Astrocyte (in vitro differentiated cells and primary cell): ENCODE data around the gene SLC9A7. TPM values are rescaled to one million over a fixed set of nuclear protein-coding genes. Genes with fewer than 3 reads are reported as not detected.

Source experiments
- DNase-seq: peaks from one replicate; pipeline ENCODE4 v3.0.0-alpha.2; 2010; ENCODE audit warnings: low read depth
- FAIRE-seq: peaks from 2 replicates; lab custom pipeline; 2011; peaks lifted over from hg19 to GRCh38; lab: Jason Lieb, UNC
- H2AFZ ChIP-seq: 2 replicates; pipeline ENCODE4 v1.6.0; 2012; ENCODE audit warnings: low read depth, low read length, inconsistent platforms
- H3K27ac ChIP-seq: 2 replicates; pipeline ENCODE4 v1.5.1; 2011; ENCODE audit warnings: low read depth, low read length, inconsistent platforms
- H3K27me3 ChIP-seq: 2 replicates; pipeline ENCODE4 v1.6.0; 2011; ENCODE audit warnings: low read length, inconsistent platforms; ENCODE audit not compliant: insufficient read depth
- H3K36me3 ChIP-seq: 2 replicates; pipeline ENCODE4 v1.5.1; 2011; ENCODE audit warnings: low read length, inconsistent platforms; ENCODE audit not compliant: insufficient read depth
- H3K4me1 ChIP-seq: 2 replicates; pipeline ENCODE4 v1.5.1; 2011; ENCODE audit warnings: low read length, inconsistent platforms; ENCODE audit not compliant: insufficient read depth
- H3K4me2 ChIP-seq: 2 replicates; pipeline ENCODE4 v1.6.0; 2012; ENCODE audit warnings: low read length, inconsistent platforms
- H3K4me3 ChIP-seq: 2 replicates; pipeline ENCODE4 v1.5.1; 2011; ENCODE audit warnings: low read depth, mild to moderate bottlenecking, low read length, inconsistent platforms; ENCODE audit not compliant: insufficient read depth
- H3K79me2 ChIP-seq: 2 replicates; pipeline ENCODE4 v1.6.0; 2012; ENCODE audit warnings: mild to moderate bottlenecking, low read length, inconsistent platforms; ENCODE audit not compliant: insufficient read depth
- H3K9ac ChIP-seq: 2 replicates; pipeline ENCODE4 v1.6.0; 2012; ENCODE audit warnings: mild to moderate bottlenecking, low read length, inconsistent platforms
- H3K9me3 ChIP-seq: 2 replicates; pipeline ENCODE4 v1.5.1; 2012; ENCODE audit warnings: low read depth, mild to moderate bottlenecking, low read length, inconsistent platforms; ENCODE audit not compliant: insufficient read depth
- H4K20me1 ChIP-seq: 2 replicates; pipeline ENCODE4 v1.6.0; 2012; ENCODE audit warnings: low read length, inconsistent platforms; ENCODE audit not compliant: insufficient read depth
- H3K27ac Mint-ChIP-seq: one replicate; pipeline ENCODE4 v1.8.0; 2021; ENCODE audit warnings: mild to moderate bottlenecking, mixed read lengths; ENCODE audit not compliant: unreplicated experiment
- H3K27me3 Mint-ChIP-seq: one replicate; pipeline ENCODE4 v1.8.0; 2021; ENCODE audit warnings: low read depth, mixed read lengths; ENCODE audit not compliant: unreplicated experiment
- H3K36me3 Mint-ChIP-seq: one replicate; pipeline ENCODE4 v1.8.0; 2021; ENCODE audit warnings: low read depth, mixed read lengths; ENCODE audit not compliant: unreplicated experiment
- H3K4me1 Mint-ChIP-seq: one replicate; pipeline ENCODE4 v1.8.0; 2021; ENCODE audit warnings: low read depth, mixed read lengths; ENCODE audit not compliant: unreplicated experiment
- H3K4me3 Mint-ChIP-seq: one replicate; pipeline ENCODE4 v1.8.0; 2021; ENCODE audit warnings: mild to moderate bottlenecking, moderate library complexity, mixed read lengths; ENCODE audit not compliant: unreplicated experiment
- H3K9me3 Mint-ChIP-seq: one replicate; pipeline ENCODE4 v1.8.0; 2021; ENCODE audit warnings: mild to moderate bottlenecking, mixed read lengths; ENCODE audit not compliant: unreplicated experiment
- CTCF ChIP-seq: IDR thresholded peaks from 2 replicates; pipeline ENCODE4 v1.5.1; 2011; ENCODE audit warnings: low read depth, mild to moderate bottlenecking, inconsistent platforms, low read length, moderate library complexity; ENCODE audit not compliant: insufficient read depth
- EZH2 ChIP-seq: IDR thresholded peaks from 2 replicates; pipeline ENCODE4 v1.6.1; 2012; ENCODE audit warnings: mild to moderate bottlenecking, low read length, inconsistent platforms; ENCODE audit not compliant: insufficient read depth
- total RNA-seq: library from RNA; stranded (reverse); gene quantifications from 2 replicates; pipeline ENCODE4 v1.2.1, GENCODE V29; 2021

The SLC9A7 gene
- total RNA-seq, 1 donor from 2014 or later: 21.0 TPM

GRCh38 chrX:46627062-46627461 is 131.9 kb downstream of the SLC9A7 start:
- H3K79me2 ChIP-seq: no peaks in the 10 kb centered on the region
- H2AFZ ChIP-seq: no peak overlapping the region
- H3K4me1 ChIP-seq: peaks cover 17% of the 10 kb centered on the region
- no peaks in the 10 kb centered on the region for H3K27me3 ChIP-seq
- no peaks in the 10 kb centered on the region for H3K9me3 Mint-ChIP-seq
- no peak overlapping the region for H3K4me3 ChIP-seq
- H3K27ac ChIP-seq: no peak overlapping the region
- no peaks in the 10 kb centered on the region for H4K20me1 ChIP-seq
- no peaks in the 10 kb centered on the region for H3K9me3 ChIP-seq
- H3K9ac ChIP-seq: no peak overlapping the region
- no peaks in the 10 kb centered on the region for H3K36me3 ChIP-seq
- DNase-seq (no peak), FAIRE-seq (peak; percentile 54)
- no peak overlapping the region for H3K4me3 Mint-ChIP-seq
- H3K4me1 Mint-ChIP-seq: peaks cover 17% of the 10 kb centered on the region
- peaks cover 2% of the 10 kb centered on the region for H3K36me3 Mint-ChIP-seq
- no peak overlapping the region for H3K27ac Mint-ChIP-seq
- TF ChIP-seq CTCF: no peak
- no peak overlapping the region for H3K4me2 ChIP-seq
- H3K27me3 Mint-ChIP-seq: no peaks in the 10 kb centered on the region

GRCh38 chrX:46626566-46626965 is 132.4 kb downstream of the SLC9A7 start:
- Histone ChIP-seq H3K9ac (no peak overlapping the region), H3K9me3 (no peaks in the 10 kb centered on the region), H3K4me2 (no peak overlapping the region), H3K27me3 (no peaks in the 10 kb centered on the region), H4K20me1 (no peaks in the 10 kb centered on the region), H3K27ac (no peak overlapping the region), H3K36me3 (no peaks in the 10 kb centered on the region), H3K4me3 (no peak overlapping the region), H2AFZ (no peak overlapping the region), H3K4me1 (peaks cover 17% of the 10 kb centered on the region), H3K79me2 (no peaks in the 10 kb centered on the region)
- Mint-ChIP-seq H3K36me3 (peaks cover 2% of the 10 kb centered on the region), H3K9me3 (no peaks in the 10 kb centered on the region), H3K4me1 (peaks cover 17% of the 10 kb centered on the region), H3K4me3 (no peak overlapping the region), H3K27ac (no peak overlapping the region), H3K27me3 (no peaks in the 10 kb centered on the region)
- TF ChIP-seq CTCF (no peak), EZH2 (no peak)
- FAIRE-seq (no peak), DNase-seq (no peak)

- DNase-seq (no peak), FAIRE-seq (no peak)
- no peaks in the 10 kb centered on the region for H3K9me3 ChIP-seq
- H3K4me1 Mint-ChIP-seq: peaks cover 7% of the 10 kb centered on the region
- H3K4me2 ChIP-seq: no peak overlapping the region
- no peak for TF ChIP-seq EZH2
- no peak for TF ChIP-seq CTCF
- no peak overlapping the region for H3K9ac ChIP-seq
- H3K27ac Mint-ChIP-seq: no peak overlapping the region
- no peak overlapping the region for H2AFZ ChIP-seq
- no peak overlapping the region for H3K4me3 Mint-ChIP-seq
- H3K27me3 Mint-ChIP-seq: no peaks in the 10 kb centered on the region
- no peaks in the 10 kb centered on the region for H3K79me2 ChIP-seq
- H3K4me3 ChIP-seq: no peak overlapping the region
- H3K27ac ChIP-seq: no peak overlapping the region
- no peaks in the 10 kb centered on the region for H3K27me3 ChIP-seq
- peaks cover 12% of the 10 kb centered on the region for H3K4me1 ChIP-seq
- peaks cover 2% of the 10 kb centered on the region for H3K36me3 Mint-ChIP-seq
- H3K36me3 ChIP-seq: no peaks in the 10 kb centered on the region
- H4K20me1 ChIP-seq: no peaks in the 10 kb centered on the region
- no peaks in the 10 kb centered on the region for H3K9me3 Mint-ChIP-seq
Measured at GRCh38 chrX:46624090-46624786, 134.7 kb downstream of the SLC9A7 start.
